ENCODE data around the gene TRPM3. TPM values are rescaled to one million over a fixed set of nuclear protein-coding genes. Genes with fewer than 3 reads are reported as not detected.

The TRPM3 gene
- total RNA-seq, 4 donors from 2014 or later: 5.2 to 8.1 (median 7.3) TPM

- Histone ChIP-seq H3K27me3 (no peaks in the 10 kb centered on the region), H3K27ac (peak overlapping the region in 1 of 4 donors; percentile 61), H3K4me3 (no peak overlapping the region), H3K4me1 (peaks cover 0 to 11% (median 0%) of the 10 kb centered on the region in 4 donors), H3K9me3 (no peaks in the 10 kb centered on the region), H3K36me3 (no peaks in the 10 kb centered on the region)
- WGBS, 2 donors: 86 to 90% methylated on average over 5 of the region's 5 CpGs
- TF ChIP-seq EP300 (IDR thresholded peaks at IDR 0.05): no peak
- no peak for TF ChIP-seq POLR2A (IDR thresholded peaks at IDR 0.05)
- TF ChIP-seq CTCF (IDR thresholded peaks at IDR 0.05): no peak
- DNase-seq (ENCODE audit: low spot score in 2 of 2): no peak
Observed at GRCh38 chr9:70677055-70677735, 444.2 kb downstream of the TRPM3 start.

- no peaks in the 10 kb centered on the region for H3K36me3 ChIP-seq
- peaks cover 0 to 11% (median 0%) of the 10 kb centered on the region in 4 donors for H3K4me1 ChIP-seq
- no peaks in the 10 kb centered on the region for H3K9me3 ChIP-seq
- 41 to 56% methylated on average over 1 of the region's 1 CpG for WGBS, 2 donors
- H3K27ac ChIP-seq: peak overlapping the region in 2 of 4 donors; percentile 16 to 49
- TF ChIP-seq EP300 (IDR thresholded peaks at IDR 0.05) (no peak), CTCF (IDR thresholded peaks at IDR 0.05) (no peak), POLR2A (IDR thresholded peaks at IDR 0.05) (no peak)
- H3K27me3 ChIP-seq: no peaks in the 10 kb centered on the region
- no peak for DNase-seq (ENCODE audit: low spot score in 2 of 2)
- no peak overlapping the region for H3K4me3 ChIP-seq
Observed at GRCh38 chr9:70675868-70676370, 445.5 kb downstream of the TRPM3 start.

- no peak overlapping the region for H3K4me3 ChIP-seq
- H3K4me1 ChIP-seq: peaks cover 0 to 14% (median 2%) of the 10 kb centered on the region in 4 donors
- TF ChIP-seq POLR2A (IDR thresholded peaks at IDR 0.05): no peak
- no peak for TF ChIP-seq CTCF (IDR thresholded peaks at IDR 0.05)
- TF ChIP-seq EP300 (IDR thresholded peaks at IDR 0.05): no peak
- 82 to 95% methylated on average over 1 of the region's 1 CpG for WGBS, 2 donors
- no peaks in the 10 kb centered on the region for H3K27me3 ChIP-seq
- H3K27ac ChIP-seq: no peak overlapping the region
- no peaks in the 10 kb centered on the region for H3K36me3 ChIP-seq
- no peaks in the 10 kb centered on the region for H3K9me3 ChIP-seq
- DNase-seq (ENCODE audit: low spot score in 2 of 2): no peak
Observed at GRCh38 chr9:70673844-70674243, 447.6 kb downstream of the TRPM3 start.

GRCh38 chr9:70672161-70672649 lies 449.2 kb downstream of the TRPM3 start:
- Histone ChIP-seq H3K27me3 (no peaks in the 10 kb centered on the region), H3K4me3 (no peak overlapping the region), H3K27ac (no peak overlapping the region), H3K36me3 (no peaks in the 10 kb centered on the region), H3K4me1 (peaks cover 0 to 16% (median 2%) of the 10 kb centered on the region in 4 donors), H3K9me3 (no peaks in the 10 kb centered on the region)
- peak in 1 of 2 donors; percentile 36 for DNase-seq (ENCODE audit: low spot score in 2 of 2)
- TF ChIP-seq CTCF (IDR thresholded peaks at IDR 0.05): no peak
- no peak for TF ChIP-seq EP300 (IDR thresholded peaks at IDR 0.05)
- no peak for TF ChIP-seq POLR2A (IDR thresholded peaks at IDR 0.05)
- WGBS, 2 donors: 11 to 42% methylated on average over 1 of the region's 1 CpG

- no peaks in the 10 kb centered on the region for H3K27me3 ChIP-seq
- TF ChIP-seq CTCF (IDR thresholded peaks at IDR 0.05) (no peak), POLR2A (IDR thresholded peaks at IDR 0.05) (no peak), EP300 (IDR thresholded peaks at IDR 0.05) (peak in 1 of 2 donors; percentile 19)
- no peaks in the 10 kb centered on the region for H3K9me3 ChIP-seq
- H3K4me1 ChIP-seq: peaks cover 0 to 10% (median 2%) of the 10 kb centered on the region in 4 donors
- H3K27ac ChIP-seq: peak overlapping the region in 2 of 4 donors; percentile 43 to 60
- 33 to 45% methylated on average over 3 of the region's 3 CpGs for WGBS, 2 donors
- DNase-seq (ENCODE audit: low spot score in 2 of 2): no peak
- H3K36me3 ChIP-seq: no peaks in the 10 kb centered on the region
- no peak overlapping the region for H3K4me3 ChIP-seq
Observed at GRCh38 chr9:70668751-70669150, 452.7 kb downstream of the TRPM3 start.
